Transverse colon (tissue), 4 donors: Measurements from ENCODE around the gene PRKACB.

ENCODE experiments used
- CTCF ChIP-seq, 5 experiments: fragments of 200-600 bp in 3 of 5; fragments of 450-650 bp in 2 of 5; sonication (generic) in 3 of 5; IDR thresholded peaks; 1 replicate in 2 of 5; 2 replicates in 3 of 5; pipeline ENCODE4 v1.5.1; 2016 to 2017; ENCODE audit warnings: antibody characterized with exemption in 5 of 5, inconsistent platforms in 3 of 5, mild to moderate bottlenecking in 2 of 5, moderate library complexity in 1 of 5
- EP300 ChIP-seq: sonication (generic); formaldehyde crosslinking; IDR thresholded peaks from one replicate; pipeline ENCODE4 v1.6.1; 2017; ENCODE audit warnings: antibody characterized with exemption, low read depth
- POLR2A ChIP-seq: fragments of 450-650 bp; IDR thresholded peaks from one replicate; pipeline ENCODE4 v1.6.1; 2016; ENCODE audit warnings: antibody characterized with exemption, mild to moderate bottlenecking, moderate library complexity
- POLR2AphosphoS5 ChIP-seq, 3 donors: sonication (generic); formaldehyde crosslinking; IDR thresholded peaks; one replicate each; pipeline ENCODE4 v1.6.1; 2016; ENCODE audit warnings: antibody characterized with exemption in 3 of 3

- TF ChIP-seq CTCF (IDR thresholded peaks at IDR 0.05): no peak
- TF ChIP-seq EP300: no peak
- no peak for TF ChIP-seq POLR2A
- no peak for TF ChIP-seq POLR2AphosphoS5 (IDR thresholded peaks at IDR 0.05)
Observed at GRCh38 chr1:84165601-84166000, 21.5 kb downstream of the PRKACB start.
